ENCODE data around the gene PRAF2.

DNA sequence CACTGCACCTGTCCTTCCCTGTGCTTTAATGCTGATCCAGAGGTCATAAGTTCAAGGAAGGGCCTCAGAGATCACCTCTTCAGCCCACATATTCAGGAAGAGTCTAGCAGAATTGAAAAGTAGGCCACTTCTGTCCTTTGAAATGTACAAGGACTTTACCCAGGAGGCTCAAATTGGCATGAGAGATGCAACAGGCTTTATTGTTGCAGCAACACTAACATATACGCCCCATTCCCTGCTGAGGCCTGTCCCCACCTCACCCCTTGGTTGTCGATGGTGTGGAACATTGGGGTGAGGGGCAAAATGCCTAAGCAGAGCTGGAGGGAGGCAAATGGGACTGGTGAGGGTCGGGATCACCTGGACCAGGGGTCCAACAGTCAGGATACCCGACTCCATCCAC is 2.8 kb downstream of the PRAF2 start:
- TF ChIP-seq, protein P1, sequence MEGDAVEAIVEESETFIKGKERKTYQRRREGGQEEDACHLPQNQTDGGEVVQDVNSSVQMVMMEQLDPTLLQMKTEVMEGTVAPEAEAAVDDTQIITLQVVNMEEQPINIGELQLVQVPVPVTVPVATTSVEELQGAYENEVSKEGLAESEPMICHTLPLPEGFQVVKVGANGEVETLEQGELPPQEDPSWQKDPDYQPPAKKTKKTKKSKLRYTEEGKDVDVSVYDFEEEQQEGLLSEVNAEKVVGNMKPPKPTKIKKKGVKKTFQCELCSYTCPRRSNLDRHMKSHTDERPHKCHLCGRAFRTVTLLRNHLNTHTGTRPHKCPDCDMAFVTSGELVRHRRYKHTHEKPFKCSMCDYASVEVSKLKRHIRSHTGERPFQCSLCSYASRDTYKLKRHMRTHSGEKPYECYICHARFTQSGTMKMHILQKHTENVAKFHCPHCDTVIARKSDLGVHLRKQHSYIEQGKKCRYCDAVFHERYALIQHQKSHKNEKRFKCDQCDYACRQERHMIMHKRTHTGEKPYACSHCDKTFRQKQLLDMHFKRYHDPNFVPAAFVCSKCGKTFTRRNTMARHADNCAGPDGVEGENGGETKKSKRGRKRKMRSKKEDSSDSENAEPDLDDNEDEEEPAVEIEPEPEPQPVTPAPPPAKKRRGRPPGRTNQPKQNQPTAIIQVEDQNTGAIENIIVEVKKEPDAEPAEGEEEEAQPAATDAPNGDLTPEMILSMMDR (IDR thresholded peaks at IDR 0.05; ENCODE audit: poor library complexity): no peak
- TF ChIP-seq EZH2phosphoT487 (IDR thresholded peaks at IDR 0.05; ENCODE audit: low read depth, severe bottlenecking, unreplicated experiment) (no peak), EZH2 (IDR thresholded peaks at IDR 0.05; ENCODE audit: borderline replicate concordance) (no peak)
